Measurements from ENCODE around the gene RBM39. TPM values are rescaled to one million over a fixed set of nuclear protein-coding genes. Genes with fewer than 3 reads are reported as not detected.

Gene RBM39
- total and polyA plus RNA-seq, 9 donors, result 247 to 389 (median 328) TPM

GRCh38 chr20:35660122-35660937 lies 81.7 kb downstream of the RBM39 start:
- no peaks in the 10 kb centered on the region for H3K36me3 ChIP-seq
- H3K4me3 ChIP-seq, result no peak overlapping the region
- DNase-seq, result no peak
- intact Hi-C loops (cut with DNase I), result loop anchor here in 1 of 4 donors (5.0 kb wide), 1 partner anchor 43 kb away; the partner anchor contains the start of gene SPAG4
- TF ChIP-seq POLR2A (IDR thresholded peaks at IDR 0.05), result no peak
- no peak for TF ChIP-seq CTCF (IDR thresholded peaks at IDR 0.05)
- no peak for TF ChIP-seq EP300 (IDR thresholded peaks at IDR 0.05)
- H3K27ac ChIP-seq, result no peak overlapping the region
- H3K27me3 ChIP-seq, result no peaks in the 10 kb centered on the region
- peaks cover 13% of the 10 kb centered on the region for H3K4me1 ChIP-seq (ENCODE audit: insufficient read depth)
- no peaks in the 10 kb centered on the region for H3K9me3 ChIP-seq
- WGBS, 3 donors, result 86 to 94% (median 92%) methylated on average over 10 of the region's 10 CpGs

- no peak overlapping the region for H3K27ac ChIP-seq
- intact Hi-C loops (cut with DNase I), result no loop called here
- no peaks in the 10 kb centered on the region for H3K9me3 ChIP-seq
- 25 to 37% (median 33%) methylated on average over 1 of the region's 1 CpG for WGBS, 3 donors
- TF ChIP-seq CTCF (IDR thresholded peaks at IDR 0.05) (no peak), EP300 (IDR thresholded peaks at IDR 0.05) (no peak), POLR2A (IDR thresholded peaks at IDR 0.05) (no peak)
- H3K4me1 ChIP-seq (ENCODE audit: insufficient read depth), result peaks cover 12% of the 10 kb centered on the region
- no peak overlapping the region for H3K4me3 ChIP-seq
- no peak for DNase-seq
- no peaks in the 10 kb centered on the region for H3K27me3 ChIP-seq
- H3K36me3 ChIP-seq, result no peaks in the 10 kb centered on the region
Measured at GRCh38 chr20:35657271-35657670, 84.8 kb downstream of the RBM39 start.

- WGBS, 3 donors, result 86 to 94% (median 94%) methylated on average over 9 of the region's 9 CpGs
- Histone ChIP-seq H3K27ac (no peak overlapping the region), H3K9me3 (no peaks in the 10 kb centered on the region), H3K4me3 (no peak overlapping the region), H3K36me3 (no peaks in the 10 kb centered on the region), H3K27me3 (no peaks in the 10 kb centered on the region), H3K4me1 (ENCODE audit: insufficient read depth) (peaks cover 7% of the 10 kb centered on the region)
- no peak for DNase-seq
- intact Hi-C loops (cut with DNase I), result no loop called here
- TF ChIP-seq EP300 (IDR thresholded peaks at IDR 0.05), result no peak
- no peak for TF ChIP-seq CTCF (IDR thresholded peaks at IDR 0.05)
- no peak for TF ChIP-seq POLR2A (IDR thresholded peaks at IDR 0.05)
Measured at GRCh38 chr20:35654415-35654814, 87.6 kb downstream of the RBM39 start.

GRCh38 chr20:35653893-35654292 lies 88.2 kb downstream of the RBM39 start:
- no peaks in the 10 kb centered on the region for H3K9me3 ChIP-seq
- no peak for TF ChIP-seq EP300 (IDR thresholded peaks at IDR 0.05)
- no peak for TF ChIP-seq CTCF (IDR thresholded peaks at IDR 0.05)
- no peak for TF ChIP-seq POLR2A (IDR thresholded peaks at IDR 0.05)
- DNase-seq, result no peak
- whole genome bisulfite sequencing, 3 donors, result 88 to 92% (median 90%) methylated on average over 4 of the region's 4 CpGs
- H3K4me1 ChIP-seq (ENCODE audit: insufficient read depth), result peaks cover 7% of the 10 kb centered on the region
- no peaks in the 10 kb centered on the region for H3K27me3 ChIP-seq
- H3K27ac ChIP-seq, result no peak overlapping the region
- intact Hi-C loops (cut with DNase I), result no loop called here
- H3K36me3 ChIP-seq, result no peaks in the 10 kb centered on the region
- no peak overlapping the region for H3K4me3 ChIP-seq

Small RNAs within 50 kb of the gene (small RNA-seq; reads per million reads assigned to genes)
- gene RF00026, result not detected

Other genes with a start within 250 kb of the RBM39 start
- gene C20orf173, start 212.6 kb downstream of the RBM39 start, total RNA-seq, result not detected
- not detected for gene C20orf173, start 212.6 kb downstream of the RBM39 start, polyA plus RNA-seq
- gene ERGIC3, start 200.2 kb downstream of the RBM39 start, total RNA-seq, result 100 to 1,000 TPM; 168 to 278 (median 221) TPM
- gene ERGIC3, start 200.2 kb downstream of the RBM39 start, polyA plus RNA-seq, result 100 to 1,000 TPM; 212 to 354 TPM
- 10 to 100 TPM in 2 of 7 donors, 1 to 10 TPM in 5; 6.3 to 12.8 (median 9.9) TPM for gene SPAG4, start 126.4 kb downstream of the RBM39 start, total RNA-seq
- gene SPAG4, start 126.4 kb downstream of the RBM39 start, polyA plus RNA-seq, result 1 to 10 TPM in 1 of 2 donors, under 1 TPM in 1; 1.00 to 4.4 TPM
- 100 to 1,000 TPM in 6 of 7 donors, 10 to 100 TPM in 1; 97.5 to 173 (median 165) TPM for gene CPNE1, start 77.4 kb downstream of the RBM39 start, total RNA-seq
- gene CPNE1, start 77.4 kb downstream of the RBM39 start, polyA plus RNA-seq, result 100 to 1,000 TPM; 127 to 129 TPM
- 100 to 1,000 TPM in 5 of 7 donors, 10 to 100 TPM in 2; 30.0 to 130 (median 107) TPM for gene RBM12, start 77.4 kb downstream of the RBM39 start, total RNA-seq
- 10 to 100 TPM; 20.4 to 63.5 TPM for gene RBM12, start 77.4 kb downstream of the RBM39 start, polyA plus RNA-seq
- gene NFS1, start 42.9 kb downstream of the RBM39 start, total RNA-seq, result 10 to 100 TPM; 17.3 to 33.7 (median 29.4) TPM
- 10 to 100 TPM; 26.8 to 58.1 TPM for gene NFS1, start 42.9 kb downstream of the RBM39 start, polyA plus RNA-seq
- 100 to 1,000 TPM in 6 of 7 donors, 10 to 100 TPM in 1; 98.7 to 404 (median 112) TPM for gene ROMO1, start 42.9 kb downstream of the RBM39 start, total RNA-seq
- 100 to 1,000 TPM in 1 of 2 donors, 10 to 100 TPM in 1; 23.2 to 195 TPM for gene ROMO1, start 42.9 kb downstream of the RBM39 start, polyA plus RNA-seq
- gene PHF20, start 29.8 kb upstream of the RBM39 start, total RNA-seq, result 10 to 100 TPM; 41.4 to 70.0 (median 48.0) TPM
- 10 to 100 TPM; 17.6 to 35.1 TPM for gene PHF20, start 29.8 kb upstream of the RBM39 start, polyA plus RNA-seq
- 100 to 1,000 TPM in 2 of 7 donors, 10 to 100 TPM in 5; 48.2 to 177 (median 68.7) TPM for gene SCAND1, start 212.2 kb upstream of the RBM39 start, total RNA-seq
- 100 to 1,000 TPM in 1 of 2 donors, not detected in 1; 112 TPM for gene SCAND1, start 212.2 kb upstream of the RBM39 start, polyA plus RNA-seq
- 1 to 10 TPM; 2.4 to 8.7 (median 4.5) TPM for gene CNBD2, start 226.3 kb upstream of the RBM39 start, total RNA-seq
- gene CNBD2, start 226.3 kb upstream of the RBM39 start, polyA plus RNA-seq, result 1 to 10 TPM; 2.7 to 6.7 TPM